Kidney tubule cell (primary cell): Measurements from ENCODE around the gene IFNGR2.
A peak's percentile ranks its signal among the peaks of the same experiment; 100 is the strongest.
"Not testable (repeated sequence)": the region's sequence is repeated elsewhere in the genome, so short reads cannot be mapped to it uniquely, and the experiment has no call there.

ENCODE experiments used
- DNase-seq: peaks from one replicate; pipeline ENCODE4 v3.0.0-alpha.2; 2018; ENCODE audit warnings: low spot score

The IFNGR2 gene

DNA sequence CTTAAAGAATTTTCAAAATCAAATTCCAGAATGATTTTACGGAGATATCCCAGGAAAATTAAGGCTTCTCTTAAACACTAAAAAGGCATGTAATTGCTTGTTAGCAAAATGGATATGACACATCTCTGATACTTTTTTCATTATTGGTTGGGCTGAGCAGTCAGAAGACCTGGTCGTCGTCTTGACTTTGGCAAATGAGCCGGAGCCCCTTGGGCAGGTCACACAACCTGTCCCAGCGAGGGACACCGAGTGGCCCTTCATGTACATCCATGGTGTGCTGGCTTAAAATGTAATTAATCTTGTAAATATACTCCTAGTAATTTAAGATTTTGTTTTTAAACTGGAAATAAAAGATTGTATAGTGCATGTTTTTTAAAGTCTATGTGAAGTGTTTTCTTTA lies 33.9 kb downstream of the IFNGR2 start:
- DNase-seq = no peak

GRCh38 chr21:33441489-33442477 lies 38.6 kb downstream of the IFNGR2 start:
- DNase-seq = peak; percentile 96

DNA sequence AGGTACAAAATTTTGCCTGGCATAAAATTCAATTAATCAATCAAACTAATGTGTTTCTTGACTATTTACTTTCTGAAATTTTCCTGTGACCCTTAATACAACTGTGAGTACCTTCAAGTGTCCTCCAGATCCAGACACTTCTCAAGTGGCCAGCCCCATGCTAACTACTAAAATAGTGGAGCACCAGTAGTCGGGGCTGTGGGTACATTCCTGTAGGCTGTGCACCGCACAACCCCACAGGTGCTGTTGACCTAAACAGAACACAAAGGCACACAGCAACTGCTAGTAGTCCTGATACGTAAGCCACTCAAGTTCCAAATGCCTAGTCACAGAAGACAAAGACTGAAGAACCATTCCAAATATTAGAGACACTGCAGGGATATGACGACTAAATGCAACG lies 40.0 kb downstream of the IFNGR2 start:
- no peak for DNase-seq

DNA sequence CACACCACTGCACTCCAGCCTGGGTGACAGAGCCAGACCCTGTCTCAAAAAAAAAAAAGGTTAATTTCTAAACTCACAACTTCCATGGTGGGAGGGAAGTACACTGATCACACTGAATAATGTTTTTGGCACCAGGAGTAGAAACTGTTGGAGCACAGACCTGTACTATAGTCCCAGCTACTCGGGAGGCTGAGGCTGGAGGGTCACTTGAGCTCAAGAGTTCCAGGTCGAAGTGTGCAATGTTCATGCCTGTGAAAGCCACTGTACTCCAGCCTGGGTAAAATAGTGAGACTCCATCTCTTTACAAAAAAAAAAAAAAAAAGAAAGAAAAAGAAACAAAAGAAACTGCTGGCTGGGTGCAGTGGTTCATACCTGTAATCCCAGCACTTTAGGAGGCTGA lies 41.3 kb downstream of the IFNGR2 start:
- no peak for DNase-seq

GRCh38 chr21:33446620-33447019 lies 43.4 kb downstream of the IFNGR2 start:
- DNase-seq = not testable (repeated sequence)

DNA sequence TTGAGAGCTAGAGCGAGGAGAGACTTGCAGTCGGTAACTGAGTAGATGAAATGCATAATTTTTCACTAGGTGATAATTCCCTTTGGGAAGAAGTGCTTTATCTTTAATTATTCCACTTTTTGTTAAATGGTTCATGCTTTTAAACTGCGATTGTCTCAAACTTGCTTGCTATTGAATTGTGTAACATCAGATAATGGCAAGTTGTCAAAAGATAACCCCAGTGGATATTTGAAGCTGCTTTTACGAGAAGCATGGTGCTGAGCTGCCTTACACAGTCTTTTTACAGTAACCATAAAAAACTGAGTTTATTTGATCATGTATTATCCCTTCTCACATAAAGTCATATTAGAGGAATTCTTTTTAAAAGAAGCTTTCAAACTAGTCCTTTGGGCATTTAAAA lies 46.4 kb downstream of the IFNGR2 start:
- no peak for DNase-seq

DNA sequence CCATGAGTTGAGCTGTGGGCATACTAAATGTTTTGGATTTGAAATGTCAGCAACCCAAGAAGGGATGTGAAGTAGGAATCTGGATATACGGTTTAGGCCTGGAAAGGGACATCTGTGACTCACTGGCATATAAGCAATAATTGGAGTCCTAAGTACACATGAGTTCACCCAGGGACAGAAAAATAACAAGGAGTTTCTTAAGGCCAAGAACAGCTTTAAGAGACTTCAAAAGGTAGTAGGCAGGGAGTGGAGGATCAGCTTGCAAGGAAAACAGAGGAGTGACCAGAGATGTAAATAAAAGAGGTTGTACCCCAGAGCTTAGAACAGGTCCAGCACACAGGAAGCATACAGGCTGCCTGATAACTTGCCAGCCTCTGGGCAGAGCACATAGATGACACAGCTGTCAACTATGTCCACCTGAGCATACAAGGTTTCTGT lies 48.4 kb downstream of the IFNGR2 start:
- peak; percentile 70 for DNase-seq

GRCh38 chr21:33452362-33452761 lies 49.1 kb downstream of the IFNGR2 start:
- no peak for DNase-seq

DNA sequence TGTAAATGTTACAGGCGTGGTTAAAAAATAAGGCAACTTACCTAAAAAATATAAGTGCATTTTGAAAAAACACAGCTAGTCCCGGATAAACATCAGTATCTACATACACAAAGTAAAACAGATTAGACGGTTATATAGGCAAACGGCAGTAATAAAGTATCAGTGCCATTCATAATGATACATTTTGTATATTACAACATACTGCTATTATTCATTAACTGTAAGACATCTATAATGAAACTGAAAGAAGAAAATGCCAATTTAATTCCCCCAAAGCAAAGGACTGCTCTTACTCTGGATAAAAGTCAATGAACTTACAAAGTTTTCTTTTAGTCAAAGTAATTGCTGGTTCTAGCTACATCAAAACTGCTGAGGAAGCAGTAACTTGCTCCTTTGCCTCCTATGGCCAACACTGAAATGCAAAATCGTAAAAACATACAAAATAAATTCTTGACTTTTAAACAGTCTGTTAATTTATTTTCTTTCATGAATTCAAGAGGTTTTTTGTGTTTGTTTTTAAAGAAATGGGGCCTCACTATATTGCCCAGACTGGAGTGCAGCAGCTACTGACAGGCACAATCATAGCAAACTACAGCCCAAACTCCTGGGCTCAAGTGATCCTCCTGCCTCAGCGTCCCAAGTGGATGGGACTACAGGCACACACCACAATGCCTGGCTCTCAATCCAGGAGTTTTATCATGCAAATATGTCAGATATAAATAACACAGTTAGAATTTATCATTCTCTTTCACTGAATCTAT lies 52.7 kb downstream of the IFNGR2 start:
- no peak for DNase-seq

GRCh38 chr21:33458861-33459260 lies 55.6 kb downstream of the IFNGR2 start:
- no peak for DNase-seq

- no peak for DNase-seq
Observed at GRCh38 chr21:33461538-33462250, 58.5 kb downstream of the IFNGR2 start.

GRCh38 chr21:33469183-33469582 lies 66.0 kb downstream of the IFNGR2 start:
- not testable (repeated sequence) for DNase-seq

- no peak for DNase-seq
Observed at GRCh38 chr21:33470701-33471100, 67.5 kb downstream of the IFNGR2 start.

DNA sequence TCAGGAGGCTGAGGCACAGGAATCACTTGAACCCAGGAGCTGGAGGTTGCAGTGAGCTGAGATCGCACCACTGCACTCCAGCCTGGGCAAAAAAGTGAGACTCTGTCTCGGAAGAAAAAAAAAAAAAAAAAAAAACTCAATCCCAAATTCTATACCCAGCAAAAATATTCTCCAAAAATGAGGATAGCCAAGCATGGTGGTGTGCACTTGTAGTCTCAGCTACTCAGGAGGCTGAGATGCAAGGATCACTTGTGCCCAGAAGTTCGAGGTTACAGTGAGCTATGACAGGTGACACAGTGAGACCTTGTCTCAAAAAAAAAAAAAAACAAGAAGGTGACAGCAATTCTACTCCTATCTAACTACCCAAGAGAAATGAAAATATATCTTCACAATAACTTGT lies 70.1 kb downstream of the IFNGR2 start:
- DNase-seq = no peak

DNA sequence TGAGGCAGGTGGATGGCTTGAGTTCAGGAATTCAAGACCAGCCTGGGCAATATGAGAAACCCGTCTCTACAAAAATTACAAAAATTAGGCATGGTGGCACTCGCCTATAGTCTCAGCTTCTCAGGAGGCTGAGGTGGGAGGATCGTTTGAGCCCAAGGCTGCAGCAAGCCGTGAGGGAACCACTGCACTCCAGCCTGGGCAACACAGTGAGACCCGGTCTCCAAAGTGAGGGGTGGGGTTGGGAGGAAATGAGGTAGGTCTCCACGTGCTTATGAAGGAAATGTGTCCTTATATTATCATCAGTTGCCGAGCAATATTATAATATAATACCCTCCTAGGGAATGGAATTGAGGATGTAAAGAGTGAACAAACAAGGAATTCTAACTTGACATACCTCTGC lies 73.9 kb downstream of the IFNGR2 start:
- no peak for DNase-seq

DNA sequence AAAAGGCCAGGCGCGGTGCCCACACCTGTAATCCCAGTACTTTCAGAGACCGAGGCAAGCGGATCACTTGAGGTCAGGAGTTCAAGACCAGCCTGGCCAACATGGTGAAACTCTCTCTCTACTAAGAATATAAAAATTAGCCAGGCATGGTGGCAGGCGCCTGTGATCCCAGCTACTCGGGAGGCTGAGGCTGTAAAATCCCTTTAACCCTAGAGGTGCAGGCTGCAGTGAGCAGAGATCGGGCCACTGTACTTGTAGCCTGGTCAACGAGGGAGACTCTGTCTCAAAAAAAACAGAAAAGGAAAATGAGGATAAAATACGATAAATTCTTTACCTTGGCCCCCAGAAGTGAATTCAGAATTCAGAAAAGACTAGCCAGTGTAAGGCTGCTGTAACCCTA lies 75.0 kb downstream of the IFNGR2 start:
- DNase-seq = no peak

DNA sequence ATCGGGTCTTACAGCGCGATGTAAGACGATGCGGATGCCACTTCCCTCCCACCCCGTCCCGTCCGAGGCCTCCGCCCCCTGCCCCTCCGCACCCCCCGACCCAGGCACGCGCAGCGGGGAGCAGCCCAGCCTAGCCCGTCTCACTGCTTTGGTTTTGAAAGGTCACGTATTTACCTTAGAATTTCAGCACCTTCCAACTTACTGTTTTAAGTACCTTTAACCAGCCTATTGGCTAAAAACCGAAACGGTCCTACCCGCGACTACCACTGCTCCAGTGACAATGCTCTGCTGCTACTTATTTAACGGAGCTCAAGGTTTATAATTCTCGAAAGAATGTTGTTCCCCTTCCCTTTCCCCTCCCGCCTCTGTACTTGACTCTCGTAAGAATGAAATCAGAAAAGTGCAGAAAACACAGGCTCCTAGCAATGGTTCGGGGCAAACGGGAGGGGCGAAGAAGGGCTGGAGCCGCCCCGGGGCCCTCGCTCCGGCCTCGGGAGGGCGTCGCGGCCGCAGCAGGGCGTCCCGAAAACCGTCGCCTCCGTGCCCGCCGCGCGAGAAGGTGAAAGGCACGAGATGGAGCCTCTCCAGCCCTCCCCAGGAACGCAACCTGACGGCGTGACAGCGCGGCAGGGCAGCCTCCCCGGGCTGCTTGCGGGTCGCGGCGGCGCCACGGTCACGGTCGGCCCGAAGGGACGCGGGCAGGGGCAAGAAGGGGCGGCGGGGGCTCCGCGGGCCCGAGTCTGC lies 75.9 kb downstream of the IFNGR2 start:
- peak; percentile 42 for DNase-seq

GRCh38 chr21:33479679-33480480 lies 76.7 kb downstream of the IFNGR2 start, which contains the start of gene TMEM50B:
TMEM50B (minus strand) TSS chr21:33479974; CDS start chr21:33468885, 11,089 bp downstream.
- DNase-seq = peak; percentile 98

DNA sequence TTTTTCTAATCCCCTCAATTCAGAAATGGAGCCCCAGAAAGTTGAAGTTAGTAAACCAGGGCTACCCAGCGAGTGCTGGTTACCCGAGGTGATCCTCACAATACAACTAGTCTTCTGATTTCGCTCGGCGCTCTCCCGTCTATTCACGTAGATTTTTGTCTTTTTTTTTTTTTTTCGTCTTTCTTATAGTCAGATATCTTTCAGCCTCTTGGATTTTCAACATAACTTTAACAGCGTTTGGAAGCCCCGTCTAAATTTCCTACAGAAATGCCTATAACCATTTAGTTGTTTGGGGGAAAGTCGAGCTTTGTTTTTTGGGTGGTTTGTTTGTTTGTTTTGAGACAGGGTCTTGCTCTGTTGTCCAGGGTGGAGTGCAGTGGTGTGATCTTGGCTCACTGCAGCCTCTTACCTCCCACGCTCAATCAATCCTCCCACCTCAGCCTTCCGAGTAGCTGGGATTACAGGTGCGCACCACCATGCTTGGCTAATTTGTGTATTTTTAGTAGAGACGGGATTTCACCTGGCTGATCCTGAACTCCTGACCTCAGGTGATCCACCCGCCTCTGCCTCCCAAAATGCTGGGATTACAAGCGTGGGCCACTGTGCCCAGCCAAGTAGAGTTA lies 77.4 kb downstream of the IFNGR2 start:
- DNase-seq = no peak

DNA sequence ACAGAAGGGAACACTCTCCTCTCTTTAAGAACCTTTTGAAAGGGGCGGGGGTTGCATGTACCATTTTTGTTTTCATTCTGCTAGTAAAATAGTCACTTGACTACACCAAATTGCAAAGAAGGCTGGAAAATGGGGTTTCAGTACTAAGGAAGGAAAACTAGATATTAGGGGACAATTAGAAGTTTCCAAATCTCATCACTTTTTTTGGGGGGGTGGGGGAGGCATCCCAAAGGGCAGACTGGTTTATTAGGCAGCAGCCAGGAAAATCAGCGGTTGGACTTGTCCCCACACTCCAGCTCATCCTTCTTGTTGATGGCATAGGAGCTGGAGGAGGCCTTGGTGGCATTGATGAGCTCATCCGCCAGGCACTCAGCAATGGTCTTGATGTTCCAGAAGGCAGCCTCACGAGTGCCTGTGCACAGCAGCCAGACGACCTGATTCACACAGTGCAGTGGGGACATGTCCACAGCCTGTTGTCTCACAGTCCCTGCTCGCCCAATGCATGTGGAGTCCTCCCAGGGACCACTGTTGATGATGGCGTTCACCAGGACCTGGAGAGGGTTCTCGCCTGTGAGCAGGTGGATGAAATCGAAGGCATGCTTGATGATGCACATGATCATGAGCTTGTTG lies 78.2 kb downstream of the IFNGR2 start:
- peak; percentile 63 for DNase-seq
